HG02623 (cell line): Measurements from ENCODE around the gene ACOT6.
"Not testable (repeated sequence)": the region's sequence is repeated elsewhere in the genome, so short reads cannot be mapped to it uniquely, and the experiment has no call there.

ENCODE experiments used
- ATAC-seq: cut with Tn5 transposase; IDR thresholded peaks from one replicate; pipeline ENCODE4 v1.9.1; 2021; ENCODE audit warnings: moderate library complexity; ENCODE audit not compliant: unreplicated experiment

The ACOT6 gene

GRCh38 chr14:73594491-73594890 is 17.8 kb upstream of the ACOT6 start:
- no peak for ATAC-seq

- ATAC-seq, result no peak
Measured at GRCh38 chr14:73599499-73599898, 12.8 kb upstream of the ACOT6 start.

- no peak for ATAC-seq
Measured at GRCh38 chr14:73602994-73603393, 9.3 kb upstream of the ACOT6 start.

GRCh38 chr14:73606271-73606670 is 6.0 kb upstream of the ACOT6 start:
- ATAC-seq, result no peak

GRCh38 chr14:73607241-73607640 is 5.1 kb upstream of the ACOT6 start:
- no peak for ATAC-seq

GRCh38 chr14:73610687-73611086 is 1.6 kb upstream of the ACOT6 start:
- ATAC-seq, result no peak

GRCh38 chr14:73613046-73613383 is 698 bp downstream of the ACOT6 start:
- no peak for ATAC-seq

GRCh38 chr14:73613419-73613963 is 1.2 kb downstream of the ACOT6 start:
- ATAC-seq, result no peak

GRCh38 chr14:73616831-73617230 is 4.5 kb downstream of the ACOT6 start:
- ATAC-seq, result no peak

- no peak for ATAC-seq
Measured at GRCh38 chr14:73619524-73619923, 7.2 kb downstream of the ACOT6 start.

- no peak for ATAC-seq
Measured at GRCh38 chr14:73620268-73620667, 8.0 kb downstream of the ACOT6 start.

- ATAC-seq, result no peak
Measured at GRCh38 chr14:73623504-73624054, 11.3 kb downstream of the ACOT6 start.

- ATAC-seq, result no peak
Measured at GRCh38 chr14:73625706-73626105, 13.4 kb downstream of the ACOT6 start.

GRCh38 chr14:73627151-73627558 is 14.8 kb downstream of the ACOT6 start:
- no peak for ATAC-seq

GRCh38 chr14:73630009-73630780 is 17.9 kb downstream of the ACOT6 start:
- no peak for ATAC-seq

GRCh38 chr14:73633116-73634010 is 21.0 kb downstream of the ACOT6 start:
- ATAC-seq, result no peak

- no peak for ATAC-seq
Measured at GRCh38 chr14:73634011-73634833, 21.9 kb downstream of the ACOT6 start.

GRCh38 chr14:73636355-73636754 is 24.0 kb downstream of the ACOT6 start:
- ATAC-seq, result not testable (repeated sequence)

GRCh38 chr14:73637830-73638229 is 25.5 kb downstream of the ACOT6 start:
- no peak for ATAC-seq

- no peak for ATAC-seq
Measured at GRCh38 chr14:73640796-73641365, 28.6 kb downstream of the ACOT6 start.
